Stomach (tissue), 4 donors: Measurements from ENCODE around the gene ASPDH.

ENCODE experiments used
- CTCF ChIP-seq, 7 experiments: fragments of 450-650 bp in 4 of 7; fragments of 200-600 bp in 3 of 7; sonication (generic) in 3 of 7; IDR thresholded peaks; one replicate each; pipeline ENCODE4 v1.5.1; 2016 to 2019; ENCODE audit warnings: antibody characterized with exemption in 7 of 7, control low read depth in 2 of 7, mild to moderate bottlenecking in 1 of 7
- POLR2A ChIP-seq, 4 donors: fragments of 450-650 bp; IDR thresholded peaks; one replicate each; pipeline ENCODE4 v1.6.1; 2016; ENCODE audit warnings: antibody characterized with exemption in 4 of 4, control low read depth in 2 of 4, mild to moderate bottlenecking in 1 of 4, moderate library complexity in 1 of 4

- TF ChIP-seq CTCF (IDR thresholded peaks at IDR 0.05) (no peak), POLR2A (IDR thresholded peaks at IDR 0.05) (no peak)
These were observed 7.7 kb downstream of the ASPDH start for GRCh38 chr19:50505856-50506611.
